Tibial nerve (tissue), 4 donors: ENCODE results near the gene SLC35G3. TPM values are rescaled to one million over a fixed set of nuclear protein-coding genes. Genes with fewer than 3 reads are reported as not detected.

Experiments
- DNase-seq, 2 donors: peaks; one replicate each; pipeline ENCODE4 v3.0.0-alpha.2; 2019; ENCODE audit warnings: low spot score in 2 of 2
- H3K27ac ChIP-seq, 4 donors: fragments of 200-600 bp; sonication (generic) in 3 of 4; one replicate each; pipeline ENCODE4 v1.5.1; 2017 to 2019; ENCODE audit warnings: mild to moderate bottlenecking in 1 of 4
- H3K27me3 ChIP-seq, 2 donors: fragments of 200-600 bp; sonication (generic) in 1 of 2; one replicate each; pipeline versions ENCODE4 v1.5.1 to v1.6.0; 2017 to 2019
- H3K36me3 ChIP-seq, 3 donors: fragments of 200-600 bp; sonication (generic); one replicate each; pipeline ENCODE4 v1.5.1; 2018 to 2019
- H3K4me1 ChIP-seq, 4 donors: fragments of 200-600 bp; sonication (generic) in 3 of 4; one replicate each; pipeline ENCODE4 v1.5.1; 2017 to 2019
- H3K4me3 ChIP-seq, 4 donors: fragments of 200-600 bp; sonication (generic) in 3 of 4; one replicate each; pipeline ENCODE4 v1.5.1; 2017 to 2019; ENCODE audit warnings: mild to moderate bottlenecking in 1 of 4, moderate library complexity in 1 of 4
- H3K9me3 ChIP-seq, 4 donors: fragments of 200-600 bp; sonication (generic) in 3 of 4; one replicate each; pipeline ENCODE4 v1.5.1; 2017 to 2019
- EP300 ChIP-seq, 2 donors: sonication (generic); formaldehyde crosslinking; IDR thresholded peaks; one replicate each; pipeline ENCODE4 v1.6.1; 2017; ENCODE audit warnings: antibody characterized with exemption in 2 of 2, mild to moderate bottlenecking in 1 of 2
- POLR2A ChIP-seq, 2 donors: fragments of 450-650 bp; IDR thresholded peaks; one replicate each; pipeline ENCODE4 v1.6.1; 2017; ENCODE audit warnings: antibody characterized with exemption in 2 of 2, mild to moderate bottlenecking in 2 of 2, moderate library complexity in 2 of 2
- WGBS, 2 donors: methylation state at CpG; one replicate each; pipeline ENCODE4 v1.1.5; 2018; 5-methylcytosine and 5-hydroxymethylcytosine counted together
- total RNA-seq, 4 donors: library from RNA; depleted of rRNA; stranded (reverse); fragments of >200 nt; gene quantifications; one replicate each; pipeline ENCODE4 v1.1.0, GENCODE V29; 2016
- TF ChIP-seq, protein P1 (sequence below), 5 experiments: fragments of 200-600 bp in 3 of 5; fragments of 450-650 bp in 2 of 5; sonication (generic) in 3 of 5; IDR thresholded peaks; one replicate each; pipeline ENCODE4 v1.5.1; 2016 to 2019; ENCODE audit warnings: antibody characterized with exemption in 5 of 5, mild to moderate bottlenecking in 3 of 5, moderate library complexity in 2 of 5

SLC35G3 gene
- total RNA-seq, 4 donors from 2014 or later = not detected

DNA sequence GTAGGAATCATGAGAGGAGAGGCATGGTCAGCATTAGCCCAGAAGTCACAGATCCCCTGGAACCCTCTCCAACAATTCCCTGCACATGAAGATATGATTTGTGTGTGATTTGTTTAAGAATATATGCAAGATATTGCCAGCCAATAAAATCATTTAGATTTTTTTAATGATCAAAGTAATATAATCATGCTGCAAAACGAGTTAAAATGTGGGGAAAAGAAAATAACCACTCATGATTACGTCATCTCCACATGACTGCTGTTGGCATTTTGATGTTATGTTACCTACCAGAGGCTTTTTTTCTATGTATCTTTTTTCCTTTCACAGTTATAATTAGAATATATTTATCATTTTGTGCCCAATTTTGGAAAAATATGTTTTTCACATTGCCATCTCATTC, 22.4 kb downstream of the SLC35G3 start:
- TF ChIP-seq, protein P1, sequence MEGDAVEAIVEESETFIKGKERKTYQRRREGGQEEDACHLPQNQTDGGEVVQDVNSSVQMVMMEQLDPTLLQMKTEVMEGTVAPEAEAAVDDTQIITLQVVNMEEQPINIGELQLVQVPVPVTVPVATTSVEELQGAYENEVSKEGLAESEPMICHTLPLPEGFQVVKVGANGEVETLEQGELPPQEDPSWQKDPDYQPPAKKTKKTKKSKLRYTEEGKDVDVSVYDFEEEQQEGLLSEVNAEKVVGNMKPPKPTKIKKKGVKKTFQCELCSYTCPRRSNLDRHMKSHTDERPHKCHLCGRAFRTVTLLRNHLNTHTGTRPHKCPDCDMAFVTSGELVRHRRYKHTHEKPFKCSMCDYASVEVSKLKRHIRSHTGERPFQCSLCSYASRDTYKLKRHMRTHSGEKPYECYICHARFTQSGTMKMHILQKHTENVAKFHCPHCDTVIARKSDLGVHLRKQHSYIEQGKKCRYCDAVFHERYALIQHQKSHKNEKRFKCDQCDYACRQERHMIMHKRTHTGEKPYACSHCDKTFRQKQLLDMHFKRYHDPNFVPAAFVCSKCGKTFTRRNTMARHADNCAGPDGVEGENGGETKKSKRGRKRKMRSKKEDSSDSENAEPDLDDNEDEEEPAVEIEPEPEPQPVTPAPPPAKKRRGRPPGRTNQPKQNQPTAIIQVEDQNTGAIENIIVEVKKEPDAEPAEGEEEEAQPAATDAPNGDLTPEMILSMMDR (IDR thresholded peaks at IDR 0.05) = no peak
- TF ChIP-seq POLR2A (IDR thresholded peaks at IDR 0.05) = no peak
- no peak for TF ChIP-seq EP300 (IDR thresholded peaks at IDR 0.05)
- no peaks in the 10 kb centered on the region for H3K36me3 ChIP-seq
- H3K27ac ChIP-seq = no peak overlapping the region
- no peaks in the 10 kb centered on the region for H3K4me1 ChIP-seq
- H3K9me3 ChIP-seq = no peaks in the 10 kb centered on the region
- no peak overlapping the region for H3K4me3 ChIP-seq
- DNase-seq = no peak
- WGBS, 2 donors = 49 to 51% methylated on average over 2 of the region's 2 CpGs
- H3K27me3 ChIP-seq = no peaks in the 10 kb centered on the region

DNA sequence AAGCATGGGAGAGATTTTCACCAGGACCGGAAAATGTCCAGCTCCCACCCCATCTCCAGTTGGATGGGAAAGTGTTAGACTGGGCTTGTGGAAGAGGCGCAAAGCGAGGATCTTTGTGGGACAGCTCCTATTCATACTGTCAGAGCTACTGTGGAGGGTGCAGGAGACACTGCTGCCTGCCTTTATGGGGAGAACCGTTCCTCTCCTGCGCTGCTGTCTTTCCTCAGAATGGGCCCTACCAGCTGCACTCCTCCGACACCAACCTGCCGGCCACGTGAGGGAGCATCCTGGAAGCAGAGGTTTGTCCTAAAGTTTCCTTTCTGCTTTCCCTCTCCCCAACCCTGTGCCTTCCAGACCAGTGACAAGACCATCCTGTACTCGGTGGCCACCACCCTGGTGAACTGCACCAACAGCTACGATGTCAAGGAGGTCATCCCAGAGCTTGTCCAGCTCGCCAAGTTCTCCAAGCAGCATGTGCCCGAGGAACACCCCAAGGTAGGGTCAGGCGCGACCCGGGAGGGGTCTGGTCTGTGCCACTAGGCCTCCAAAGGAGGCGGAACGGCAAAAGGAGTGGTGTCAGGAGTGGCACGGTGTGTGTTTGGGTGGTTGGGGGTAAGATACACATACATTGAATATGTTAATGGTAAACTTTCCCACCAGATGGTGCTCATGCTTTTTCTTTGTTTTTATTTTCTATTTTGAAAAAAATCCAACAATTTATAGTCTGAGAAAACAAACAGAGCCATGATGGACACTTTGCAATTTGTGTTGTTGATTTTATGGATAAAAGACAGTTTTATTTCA, 23.0 kb downstream of the SLC35G3 start:
- TF ChIP-seq EP300 (IDR thresholded peaks at IDR 0.05) = no peak
- TF ChIP-seq, protein P1 (IDR thresholded peaks at IDR 0.05) = peak in 4 of 5 experiments; percentile 14 to 60 (median 32)
- no peak for TF ChIP-seq POLR2A (IDR thresholded peaks at IDR 0.05)
- H3K27me3 ChIP-seq = no peaks in the 10 kb centered on the region
- no peak overlapping the region for H3K27ac ChIP-seq
- H3K36me3 ChIP-seq = no peaks in the 10 kb centered on the region
- H3K9me3 ChIP-seq = no peaks in the 10 kb centered on the region
- no peaks in the 10 kb centered on the region for H3K4me1 ChIP-seq
- 76 to 79% methylated on average over 18 of the region's 18 CpGs for WGBS, 2 donors
- H3K4me3 ChIP-seq = no peak overlapping the region
- no peak for DNase-seq

DNA sequence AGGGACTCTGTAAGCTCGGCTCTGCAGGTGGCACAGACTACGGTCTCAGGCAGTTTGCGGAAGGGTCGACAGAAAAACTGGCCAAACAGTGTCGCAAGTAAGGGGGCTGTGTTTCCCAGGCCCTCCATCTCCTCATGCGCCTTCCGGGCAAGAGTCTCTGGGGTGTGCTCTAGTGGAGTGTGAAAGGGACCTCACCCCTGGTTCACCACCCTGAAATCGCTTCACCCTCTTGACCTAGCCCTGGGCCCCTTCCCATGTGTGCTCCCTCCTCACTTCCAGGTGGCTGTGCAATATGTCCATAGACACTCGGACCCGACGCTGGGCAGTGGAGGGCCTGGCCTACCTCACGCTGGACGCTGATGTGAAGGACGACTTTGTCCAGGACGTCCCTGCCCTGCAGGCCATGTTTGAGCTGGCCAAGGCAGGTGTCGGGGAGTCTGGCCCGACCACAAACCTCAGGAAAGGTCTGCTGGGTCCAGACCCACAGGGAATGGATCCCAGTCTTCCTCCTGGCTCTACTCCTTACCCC, 24.3 kb downstream of the SLC35G3 start:
- H3K27me3 ChIP-seq = no peaks in the 10 kb centered on the region
- no peak overlapping the region for H3K27ac ChIP-seq
- H3K36me3 ChIP-seq = no peaks in the 10 kb centered on the region
- WGBS, 2 donors = 81 to 83% methylated on average over 16 to 17 of the region's 17 CpGs
- H3K4me3 ChIP-seq = no peak overlapping the region
- no peaks in the 10 kb centered on the region for H3K4me1 ChIP-seq
- no peak for DNase-seq
- TF ChIP-seq, protein P1 (IDR thresholded peaks at IDR 0.05) = no peak
- no peaks in the 10 kb centered on the region for H3K9me3 ChIP-seq

DNA sequence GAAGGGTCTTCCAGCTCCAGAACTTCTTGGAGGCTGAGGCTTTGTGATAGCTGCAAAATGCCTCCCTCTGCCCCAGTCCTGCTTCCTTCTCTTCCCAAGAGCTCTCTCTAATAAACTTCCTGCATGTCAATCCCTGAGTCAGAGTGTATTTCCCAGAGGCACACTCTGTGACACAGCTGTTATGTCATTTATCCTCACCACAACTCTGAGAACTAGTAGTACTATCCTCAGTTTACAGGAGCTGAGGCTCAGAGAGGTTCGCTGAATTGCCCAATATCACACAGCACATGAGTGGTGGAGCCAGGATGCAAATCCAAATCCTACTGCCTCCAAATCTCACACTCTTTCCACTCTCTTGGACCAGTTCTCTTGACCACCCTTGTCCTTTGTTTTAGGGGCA, 26.5 kb downstream of the SLC35G3 start:
- Histone ChIP-seq H3K4me3 (no peak overlapping the region), H3K27ac (no peak overlapping the region), H3K36me3 (no peaks in the 10 kb centered on the region), H3K9me3 (no peaks in the 10 kb centered on the region), H3K27me3 (no peaks in the 10 kb centered on the region), H3K4me1 (no peaks in the 10 kb centered on the region)
- no peak for DNase-seq
- 67 to 82% methylated on average over 1 of the region's 1 CpG for WGBS, 2 donors
- TF ChIP-seq, protein P1 (IDR thresholded peaks at IDR 0.05) = no peak
- TF ChIP-seq EP300 (IDR thresholded peaks at IDR 0.05) = no peak
- TF ChIP-seq POLR2A (IDR thresholded peaks at IDR 0.05) = no peak

DNA sequence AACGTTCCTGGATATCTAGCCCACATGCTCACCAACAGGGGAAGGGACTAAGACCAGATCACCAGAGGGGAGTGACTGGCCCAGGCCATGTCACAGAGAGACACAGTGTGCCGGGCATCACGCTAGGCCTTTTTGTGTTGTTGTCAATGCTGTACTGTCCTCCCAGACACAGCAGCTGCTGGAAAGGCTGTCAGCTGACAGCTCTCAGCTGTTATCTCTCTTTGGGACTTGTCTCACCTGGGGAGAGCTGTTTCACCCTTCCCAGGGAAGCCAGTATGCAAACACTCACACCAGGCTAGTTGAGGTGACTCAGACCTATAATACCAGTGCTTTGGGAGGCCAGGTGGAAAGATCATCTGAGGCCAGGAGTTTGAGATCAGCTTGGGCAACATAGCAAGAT, 27.1 kb downstream of the SLC35G3 start:
- no peaks in the 10 kb centered on the region for H3K4me1 ChIP-seq
- DNase-seq = no peak
- no peak overlapping the region for H3K27ac ChIP-seq
- H3K4me3 ChIP-seq = no peak overlapping the region
- TF ChIP-seq POLR2A (IDR thresholded peaks at IDR 0.05) (no peak), EP300 (IDR thresholded peaks at IDR 0.05) (no peak)
- TF ChIP-seq, protein P1 (IDR thresholded peaks at IDR 0.05) = no peak
- peaks cover 0 to 4% of the 10 kb centered on the region in 2 donors for H3K27me3 ChIP-seq
- no peaks in the 10 kb centered on the region for H3K9me3 ChIP-seq
- WGBS, 2 donors = 44 to 67% methylated on average over 1 to 3 of the region's 3 CpGs
- no peaks in the 10 kb centered on the region for H3K36me3 ChIP-seq
